MCF 10A (cell line): ENCODE measurements around the gene KCNMA1. TPM values are rescaled to one million over a fixed set of nuclear protein-coding genes. Genes with fewer than 3 reads are reported as not detected.

Source experiments
- BruUV-seq: library from RNA; stranded (reverse); fragments of 400-500 nt; replicated peaks from 2 replicates; lab custom pipeline; 2021; lab: Mats Ljungman, UMichigan
- CTCF ChIA-PET: fragments of 300-600 bp; sonication (Branson Sonifier 250); formaldehyde crosslinking; extraction: SDS; loops from one replicate; lab custom pipeline; 2021; ENCODE audit warnings: antibody characterized with exemption, inconsistent platforms; lab: Yijun Ruan, JAX
- POLR2A ChIA-PET: fragments of 300-600, 350-650 bp; sonication (Branson Sonifier 250); formaldehyde crosslinking; extraction: SDS; loops from one replicate; lab custom pipeline; 2020; ENCODE audit warnings: antibody characterized with exemption, inconsistent platforms; lab: Yijun Ruan, JAX
- DNase-seq: peaks from one replicate; pipeline ENCODE4 v3.0.0-alpha.2; 2018; ENCODE audit not compliant: unreplicated experiment
- H3K27ac Mint-ChIP-seq: one replicate; pipeline ENCODE4 v1.8.0; 2022; ENCODE audit warnings: mild to moderate bottlenecking, low read depth, mixed read lengths; ENCODE audit not compliant: unreplicated experiment
- H3K27me3 Mint-ChIP-seq: one replicate; pipeline ENCODE4 v1.8.0; 2022; ENCODE audit warnings: mixed read lengths; ENCODE audit not compliant: insufficient read depth, unreplicated experiment
- H3K36me3 Mint-ChIP-seq: one replicate; pipeline ENCODE4 v1.8.0; 2022; ENCODE audit warnings: mild to moderate bottlenecking, moderate library complexity, mixed read lengths; ENCODE audit not compliant: insufficient read depth, unreplicated experiment
- H3K4me1 Mint-ChIP-seq: one replicate; pipeline ENCODE4 v1.8.0; 2022; ENCODE audit warnings: mixed read lengths; ENCODE audit not compliant: insufficient read depth, unreplicated experiment
- H3K4me3 Mint-ChIP-seq: one replicate; pipeline ENCODE4 v1.8.0; 2022; ENCODE audit warnings: mild to moderate bottlenecking, moderate library complexity, mixed read lengths; ENCODE audit not compliant: unreplicated experiment
- H3K9me3 Mint-ChIP-seq: one replicate; pipeline ENCODE4 v1.8.0; 2022; ENCODE audit warnings: mixed read lengths; ENCODE audit not compliant: unreplicated experiment
- CTCF ChIP-seq: fragments of 200-600 bp; IDR thresholded peaks from one replicate; pipeline ENCODE4 v1.8.0; 2022; ENCODE audit warnings: antibody characterized with exemption, mild to moderate bottlenecking; ENCODE audit not compliant: unreplicated experiment
- intact Hi-C: fragments of 100-400 bp; cut with micrococcal nuclease; formaldehyde crosslinking; loops from 2 replicates; pipeline ENCODE4 v1.14.1; 2022
- total RNA-seq: library from RNA; stranded (reverse); gene quantifications from 2 replicates; pipeline ENCODE4 v1.2.3, GENCODE V29; 2022

KCNMA1 gene
- total RNA-seq, 1 experiment from 2014 or later, result 7.5 TPM

- Mint-ChIP-seq H3K4me3 (no peak overlapping the region), H3K27me3 (no peaks in the 10 kb centered on the region), H3K36me3 (peaks cover 5% of the 10 kb centered on the region), H3K9me3 (no peaks in the 10 kb centered on the region), H3K27ac (no peak overlapping the region), H3K4me1 (peaks cover 54% of the 10 kb centered on the region)
- intact Hi-C loops, result loop anchor here (10.0 kb wide), 1 partner anchor 255 kb away; no protein-coding TSS in a partner anchor
- no peak for TF ChIP-seq CTCF
- POLR2A ChIA-PET, result no interaction called here
- BruUV-seq, result no TSS peak
- no peak for DNase-seq
- CTCF ChIA-PET, result no interaction called here
Measured at GRCh38 chr10:77509391-77509790, 128.2 kb downstream of the KCNMA1 start.

GRCh38 chr10:77507291-77507880, 130.2 kb downstream of the KCNMA1 start:
- DNase-seq, result no peak
- no peak overlapping the region for H3K27ac Mint-ChIP-seq
- no TSS peak for BruUV-seq
- ChIA-PET CTCF (interaction anchor here (0.6 to 1.3 kb wide), 3 partner anchors 115 to 346 kb away, joined by 3 to 4 read pairs (median 3); no protein-coding TSS in a partner anchor), POLR2A (interaction anchor here (0.7 kb wide), 1 partner anchor 1939 kb away, joined by 3 read pairs; no protein-coding TSS in a partner anchor)
- no peaks in the 10 kb centered on the region for H3K27me3 Mint-ChIP-seq
- intact Hi-C loops, result loop anchor here (10.0 kb wide), 1 partner anchor 253 kb away; no protein-coding TSS in a partner anchor
- no peak for TF ChIP-seq CTCF
- no peak overlapping the region for H3K4me3 Mint-ChIP-seq
- H3K36me3 Mint-ChIP-seq, result no peaks in the 10 kb centered on the region
- peaks cover 36% of the 10 kb centered on the region for H3K4me1 Mint-ChIP-seq
- no peaks in the 10 kb centered on the region for H3K9me3 Mint-ChIP-seq

GRCh38 chr10:77506517-77507200, 130.9 kb downstream of the KCNMA1 start:
- H3K27me3 Mint-ChIP-seq, result no peaks in the 10 kb centered on the region
- no TSS peak for BruUV-seq
- no peaks in the 10 kb centered on the region for H3K36me3 Mint-ChIP-seq
- intact Hi-C loops, result loop anchor here (10.0 kb wide), 1 partner anchor 252 kb away; no protein-coding TSS in a partner anchor
- no peak overlapping the region for H3K27ac Mint-ChIP-seq
- CTCF ChIA-PET, result interaction anchor here (0.6 to 2.0 kb wide), 8 partner anchors 8 to 1585 kb away, joined by 3 to 10 read pairs (median 4); no protein-coding TSS in a partner anchor
- peaks cover 29% of the 10 kb centered on the region for H3K4me1 Mint-ChIP-seq
- no peak for TF ChIP-seq CTCF
- H3K4me3 Mint-ChIP-seq, result no peak overlapping the region
- no peaks in the 10 kb centered on the region for H3K9me3 Mint-ChIP-seq
- POLR2A ChIA-PET, result interaction anchor here (0.7 kb wide), 1 partner anchor 8 kb away, joined by 4 read pairs; no protein-coding TSS in a partner anchor
- DNase-seq, result no peak
